ENCODE data around the gene LCLAT1.
"Not testable (repeated sequence)": the region's sequence is repeated elsewhere in the genome, so short reads cannot be mapped to it uniquely, and the experiment has no call there.

The LCLAT1 gene

GRCh38 chr2:30484145-30484544 lies 37.1 kb downstream of the LCLAT1 start:
- H3K27me3 ChIP-seq (ENCODE audit: control insufficient read depth in 2 of 2, insufficient read depth in 2 of 2, low read length in 2 of 2), result no peaks in the 10 kb centered on the region
- no peak overlapping the region for H3K4me3 ChIP-seq (ENCODE audit: low read length in 2 of 2)
- no peak overlapping the region for H3K27ac ChIP-seq (ENCODE audit: low read depth in 2 of 2, low read length in 2 of 2)
- no peaks in the 10 kb centered on the region for H3K9me3 ChIP-seq (ENCODE audit: control insufficient read depth in 2 of 2, low read length in 2 of 2)
- H3K36me3 ChIP-seq (ENCODE audit: control insufficient read depth in 2 of 2, insufficient read depth in 2 of 2, low read length in 2 of 2), result no peaks in the 10 kb centered on the region
- H3K9ac ChIP-seq (ENCODE audit: low read depth in 1 of 2, low read length in 2 of 2), result no peak overlapping the region
- H3K4me1 ChIP-seq (ENCODE audit: control insufficient read depth in 2 of 2, insufficient read depth in 2 of 2, low read length in 2 of 2), result peaks cover 3 to 14% of the 10 kb centered on the region in 2 donors

- no peak overlapping the region for H3K9ac ChIP-seq (ENCODE audit: low read depth in 1 of 2, low read length in 2 of 2)
- no peak overlapping the region for H3K4me3 ChIP-seq (ENCODE audit: low read length in 2 of 2)
- H3K27me3 ChIP-seq (ENCODE audit: control insufficient read depth in 2 of 2, insufficient read depth in 2 of 2, low read length in 2 of 2), result no peaks in the 10 kb centered on the region
- no peak overlapping the region for H3K27ac ChIP-seq (ENCODE audit: low read depth in 2 of 2, low read length in 2 of 2)
- H3K4me1 ChIP-seq (ENCODE audit: control insufficient read depth in 2 of 2, insufficient read depth in 2 of 2, low read length in 2 of 2), result peaks cover 3 to 14% of the 10 kb centered on the region in 2 donors
- H3K36me3 ChIP-seq (ENCODE audit: control insufficient read depth in 2 of 2, insufficient read depth in 2 of 2, low read length in 2 of 2), result no peaks in the 10 kb centered on the region
- no peaks in the 10 kb centered on the region for H3K9me3 ChIP-seq (ENCODE audit: control insufficient read depth in 2 of 2, low read length in 2 of 2)
Measured at GRCh38 chr2:30484995-30485394, 37.9 kb downstream of the LCLAT1 start.

GRCh38 chr2:30486655-30487054 lies 39.6 kb downstream of the LCLAT1 start:
- H3K9me3 ChIP-seq (ENCODE audit: control insufficient read depth in 2 of 2, low read length in 2 of 2), result no peaks in the 10 kb centered on the region
- H3K9ac ChIP-seq (ENCODE audit: low read depth in 1 of 2, low read length in 2 of 2), result no peak overlapping the region
- no peak overlapping the region for H3K4me3 ChIP-seq (ENCODE audit: low read length in 2 of 2)
- H3K27me3 ChIP-seq (ENCODE audit: control insufficient read depth in 2 of 2, insufficient read depth in 2 of 2, low read length in 2 of 2), result no peaks in the 10 kb centered on the region
- no peak overlapping the region for H3K27ac ChIP-seq (ENCODE audit: low read depth in 2 of 2, low read length in 2 of 2)
- H3K36me3 ChIP-seq (ENCODE audit: control insufficient read depth in 2 of 2, insufficient read depth in 2 of 2, low read length in 2 of 2), result no peaks in the 10 kb centered on the region
- peaks cover 0 to 3% of the 10 kb centered on the region in 2 donors for H3K4me1 ChIP-seq (ENCODE audit: control insufficient read depth in 2 of 2, insufficient read depth in 2 of 2, low read length in 2 of 2)

DNA sequence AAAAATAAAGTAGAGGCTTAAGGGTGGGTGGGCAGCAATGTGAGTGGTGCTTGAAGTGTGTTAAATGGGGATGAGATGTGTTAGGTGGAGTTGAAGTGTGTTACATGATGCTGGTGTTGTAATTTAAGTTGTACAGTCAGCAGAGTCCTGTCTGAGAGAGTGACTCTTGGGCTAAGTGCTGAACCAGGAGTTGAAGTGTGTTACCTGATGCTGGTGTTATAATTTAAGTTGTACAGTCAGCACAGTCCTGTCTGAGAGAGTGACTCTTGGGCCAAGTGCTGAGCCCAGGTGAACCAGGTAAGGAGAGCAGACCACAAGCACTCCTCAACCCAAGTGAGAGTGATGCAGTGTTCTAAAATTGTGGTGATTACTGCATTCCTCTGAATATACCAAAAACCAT lies 40.6 kb downstream of the LCLAT1 start:
- no peaks in the 10 kb centered on the region for H3K27me3 ChIP-seq (ENCODE audit: control insufficient read depth in 2 of 2, insufficient read depth in 2 of 2, low read length in 2 of 2)
- no peaks in the 10 kb centered on the region for H3K9me3 ChIP-seq (ENCODE audit: control insufficient read depth in 2 of 2, low read length in 2 of 2)
- no peak overlapping the region for H3K9ac ChIP-seq (ENCODE audit: low read depth in 1 of 2, low read length in 2 of 2)
- peaks cover 0 to 2% of the 10 kb centered on the region in 2 donors for H3K4me1 ChIP-seq (ENCODE audit: control insufficient read depth in 2 of 2, insufficient read depth in 2 of 2, low read length in 2 of 2)
- H3K4me3 ChIP-seq (ENCODE audit: low read length in 2 of 2), result no peak overlapping the region
- no peak overlapping the region for H3K27ac ChIP-seq (ENCODE audit: low read depth in 2 of 2, low read length in 2 of 2)
- no peaks in the 10 kb centered on the region for H3K36me3 ChIP-seq (ENCODE audit: control insufficient read depth in 2 of 2, insufficient read depth in 2 of 2, low read length in 2 of 2)

- H3K36me3 ChIP-seq (ENCODE audit: control insufficient read depth in 2 of 2, insufficient read depth in 2 of 2, low read length in 2 of 2), result no peaks in the 10 kb centered on the region
Measured at GRCh38 chr2:30488012-30488659, 41.1 kb downstream of the LCLAT1 start.

GRCh38 chr2:30491225-30491624 lies 44.2 kb downstream of the LCLAT1 start:
- Histone ChIP-seq H3K9ac (ENCODE audit: low read depth in 1 of 2, low read length in 2 of 2) (no peak overlapping the region), H3K27me3 (ENCODE audit: control insufficient read depth in 2 of 2, insufficient read depth in 2 of 2, low read length in 2 of 2) (no peaks in the 10 kb centered on the region), H3K4me3 (ENCODE audit: low read length in 2 of 2) (no peak overlapping the region), H3K36me3 (ENCODE audit: control insufficient read depth in 2 of 2, insufficient read depth in 2 of 2, low read length in 2 of 2) (no peaks in the 10 kb centered on the region), H3K9me3 (ENCODE audit: control insufficient read depth in 2 of 2, low read length in 2 of 2) (no peaks in the 10 kb centered on the region), H3K27ac (ENCODE audit: low read depth in 2 of 2, low read length in 2 of 2) (no peak overlapping the region), H3K4me1 (ENCODE audit: control insufficient read depth in 2 of 2, insufficient read depth in 2 of 2, low read length in 2 of 2) (peaks cover 0 to 2% of the 10 kb centered on the region in 2 donors)

More at GRCh38 chr2:30488012-30488659, 41.1 kb downstream of the LCLAT1 start:
- peaks cover 0 to 2% of the 10 kb centered on the region in 2 donors for H3K4me1 ChIP-seq (ENCODE audit: control insufficient read depth in 2 of 2, insufficient read depth in 2 of 2, low read length in 2 of 2)
- H3K9me3 ChIP-seq (ENCODE audit: control insufficient read depth in 2 of 2, low read length in 2 of 2), result no peaks in the 10 kb centered on the region
- no peak overlapping the region for H3K4me3 ChIP-seq (ENCODE audit: low read length in 2 of 2)
- H3K27me3 ChIP-seq (ENCODE audit: control insufficient read depth in 2 of 2, insufficient read depth in 2 of 2, low read length in 2 of 2), result no peaks in the 10 kb centered on the region
- no peak overlapping the region for H3K27ac ChIP-seq (ENCODE audit: low read depth in 2 of 2, low read length in 2 of 2)
- H3K9ac ChIP-seq (ENCODE audit: low read depth in 1 of 2, low read length in 2 of 2), result no peak overlapping the region

GRCh38 chr2:30492185-30492584 lies 45.1 kb downstream of the LCLAT1 start:
- no peak overlapping the region for H3K9ac ChIP-seq (ENCODE audit: low read depth in 1 of 2, low read length in 2 of 2)
- no peaks in the 10 kb centered on the region for H3K36me3 ChIP-seq (ENCODE audit: control insufficient read depth in 2 of 2, insufficient read depth in 2 of 2, low read length in 2 of 2)
- H3K27ac ChIP-seq (ENCODE audit: low read depth in 2 of 2, low read length in 2 of 2), result no peak overlapping the region
- no peaks in the 10 kb centered on the region for H3K9me3 ChIP-seq (ENCODE audit: control insufficient read depth in 2 of 2, low read length in 2 of 2)
- no peak overlapping the region for H3K4me3 ChIP-seq (ENCODE audit: low read length in 2 of 2)
- peaks cover 0 to 2% of the 10 kb centered on the region in 2 donors for H3K4me1 ChIP-seq (ENCODE audit: control insufficient read depth in 2 of 2, insufficient read depth in 2 of 2, low read length in 2 of 2)
- H3K27me3 ChIP-seq (ENCODE audit: control insufficient read depth in 2 of 2, insufficient read depth in 2 of 2, low read length in 2 of 2), result no peaks in the 10 kb centered on the region

DNA sequence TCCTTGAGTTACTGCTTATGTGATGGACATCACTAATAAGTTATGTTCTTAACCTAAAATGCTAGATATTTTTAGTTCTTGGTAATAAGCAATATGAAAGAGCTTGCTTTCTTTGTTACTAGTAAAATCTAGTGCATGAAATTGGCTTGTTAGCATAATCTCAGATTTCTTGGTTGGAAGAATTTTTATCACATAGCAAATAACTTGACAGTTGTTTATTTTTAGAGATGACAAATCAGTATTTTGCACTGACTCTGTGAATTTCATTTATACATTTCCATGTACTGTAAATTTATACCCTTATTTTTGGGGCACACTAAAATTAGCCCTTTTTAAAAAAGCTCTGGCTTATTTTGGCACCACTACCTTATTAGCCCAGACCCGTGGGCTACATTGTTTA lies 45.6 kb downstream of the LCLAT1 start:
- peaks cover 0 to 2% of the 10 kb centered on the region in 2 donors for H3K4me1 ChIP-seq (ENCODE audit: control insufficient read depth in 2 of 2, insufficient read depth in 2 of 2, low read length in 2 of 2)
- peaks cover 0 to under 1% of the 10 kb centered on the region in 2 donors for H3K9me3 ChIP-seq (ENCODE audit: control insufficient read depth in 2 of 2, low read length in 2 of 2)
- no peak overlapping the region for H3K9ac ChIP-seq (ENCODE audit: low read depth in 1 of 2, low read length in 2 of 2)
- H3K27ac ChIP-seq (ENCODE audit: low read depth in 2 of 2, low read length in 2 of 2), result no peak overlapping the region
- H3K4me3 ChIP-seq (ENCODE audit: low read length in 2 of 2), result no peak overlapping the region
- no peaks in the 10 kb centered on the region for H3K36me3 ChIP-seq (ENCODE audit: control insufficient read depth in 2 of 2, insufficient read depth in 2 of 2, low read length in 2 of 2)
- H3K27me3 ChIP-seq (ENCODE audit: control insufficient read depth in 2 of 2, insufficient read depth in 2 of 2, low read length in 2 of 2), result no peaks in the 10 kb centered on the region

GRCh38 chr2:30493440-30493839 lies 46.4 kb downstream of the LCLAT1 start:
- H3K4me1 ChIP-seq (ENCODE audit: control insufficient read depth in 2 of 2, insufficient read depth in 2 of 2, low read length in 2 of 2), result peaks cover 0 to 2% of the 10 kb centered on the region in 2 donors
- no peak overlapping the region for H3K4me3 ChIP-seq (ENCODE audit: low read length in 2 of 2)
- no peak overlapping the region for H3K27ac ChIP-seq (ENCODE audit: low read depth in 2 of 2, low read length in 2 of 2)
- H3K27me3 ChIP-seq (ENCODE audit: control insufficient read depth in 2 of 2, insufficient read depth in 2 of 2, low read length in 2 of 2), result no peaks in the 10 kb centered on the region
- H3K9ac ChIP-seq (ENCODE audit: low read depth in 1 of 2, low read length in 2 of 2), result no peak overlapping the region
- H3K9me3 ChIP-seq (ENCODE audit: control insufficient read depth in 2 of 2, low read length in 2 of 2), result peaks cover 0 to 5% of the 10 kb centered on the region in 2 donors
- no peaks in the 10 kb centered on the region for H3K36me3 ChIP-seq (ENCODE audit: control insufficient read depth in 2 of 2, insufficient read depth in 2 of 2, low read length in 2 of 2)

- H3K36me3 ChIP-seq (ENCODE audit: control insufficient read depth in 2 of 2, insufficient read depth in 2 of 2, low read length in 2 of 2); H3K27me3 ChIP-seq (ENCODE audit: control insufficient read depth in 2 of 2, insufficient read depth in 2 of 2, low read length in 2 of 2); H3K9ac ChIP-seq (ENCODE audit: low read depth in 1 of 2, low read length in 2 of 2); H3K4me1 ChIP-seq (ENCODE audit: control insufficient read depth in 2 of 2, insufficient read depth in 2 of 2, low read length in 2 of 2); H3K4me3 ChIP-seq (ENCODE audit: low read length in 2 of 2); H3K9me3 ChIP-seq (ENCODE audit: control insufficient read depth in 2 of 2, low read length in 2 of 2): not testable (repeated sequence)
- H3K27ac ChIP-seq (ENCODE audit: low read depth in 2 of 2, low read length in 2 of 2), result peak overlapping the region in 1 of 2 donors; percentile 18
Measured at GRCh38 chr2:30495896-30496295, 48.9 kb downstream of the LCLAT1 start.
